Hepatocyte (in vitro differentiated cells): ENCODE results near the gene DNMT3A. TPM values are rescaled to one million over a fixed set of nuclear protein-coding genes. Genes with fewer than 3 reads are reported as not detected.

Experiments used
- DNase-seq: peaks from one replicate; pipeline ENCODE4 v3.0.0-alpha.2; 2016; ENCODE audit warnings: low spot score
- H2AFZ ChIP-seq: fragments of 200-600 bp; sonication (generic); 2 replicates; pipeline ENCODE4 v1.6.0; 2016; ENCODE audit warnings: antibody characterized with exemption, mild to moderate bottlenecking
- H3K27ac ChIP-seq: fragments of 200-600 bp; sonication (generic); 2 replicates; pipeline ENCODE4 v1.5.1; 2016; ENCODE audit warnings: mild to moderate bottlenecking
- H3K27me3 ChIP-seq: fragments of 200-600 bp; sonication (generic); 2 replicates; pipeline ENCODE4 v1.6.1; 2016
- H3K36me3 ChIP-seq: fragments of 200-600 bp; sonication (generic); replicated peaks from 2 replicates; pipeline ENCODE4 v1.5.1; 2016; ENCODE audit warnings: low read depth; ENCODE audit not compliant: insufficient read depth
- H3K4me1 ChIP-seq: fragments of 200-600 bp; sonication (generic); 2 replicates; pipeline ENCODE4 v1.5.1; 2016; ENCODE audit warnings: mild to moderate bottlenecking, moderate library complexity; ENCODE audit not compliant: insufficient read depth
- H3K4me2 ChIP-seq: fragments of 200-600 bp; sonication (generic); 2 replicates; pipeline ENCODE4 v1.6.0; 2016
- H3K4me3 ChIP-seq: fragments of 200-600 bp; sonication (generic); 2 replicates; pipeline ENCODE4 v1.5.1; 2016; ENCODE audit warnings: mild to moderate bottlenecking
- H3K79me2 ChIP-seq: fragments of 200-600 bp; sonication (generic); 2 replicates; pipeline ENCODE4 v1.6.0; 2017; ENCODE audit warnings: mild to moderate bottlenecking
- H3K9me2 ChIP-seq: fragments of 200-600 bp; sonication (generic); replicated peaks from 2 replicates; pipeline ENCODE4 v1.6.0; 2017; ENCODE audit warnings: mild to moderate bottlenecking; ENCODE audit not compliant: insufficient read depth
- H3K9me3 ChIP-seq: fragments of 200-600 bp; sonication (generic); 2 replicates; pipeline ENCODE4 v1.5.1; 2016; ENCODE audit warnings: low read depth, mild to moderate bottlenecking
- H4K20me1 ChIP-seq: fragments of 200-600 bp; sonication (generic); 2 replicates; pipeline ENCODE4 v1.6.0; 2016; ENCODE audit warnings: mild to moderate bottlenecking; ENCODE audit not compliant: insufficient read depth, poor library complexity, severe bottlenecking
- EZH2 ChIP-seq: fragments of 200-600 bp; sonication (generic); IDR thresholded peaks from 2 replicates; pipeline ENCODE4 v1.6.1; 2016; ENCODE audit warnings: antibody characterized with exemption, mild to moderate bottlenecking, borderline replicate concordance
- EZH2phosphoT487 ChIP-seq: fragments of 200-600 bp; sonication (generic); IDR thresholded peaks from one replicate; pipeline ENCODE4 v1.6.1; 2018; ENCODE audit warnings: antibody characterized with exemption, mild to moderate bottlenecking, low read depth, moderate library complexity; ENCODE audit not compliant: unreplicated experiment, severe bottlenecking
- WGBS: methylation state at CpG from one replicate; pipeline ENCODE4 v1.1.6; 2016; ENCODE audit warnings: low lambda C conversion rate; ENCODE audit errors: missing lambda C conversion rate; 5-methylcytosine and 5-hydroxymethylcytosine counted together
- polyA plus RNA-seq: library from polyadenylated mRNA; unstranded; fragments of >200 nt; fragmentation: Nextera tagmentation; extraction: Ambion mirVana; gene quantifications from 2 replicates; pipeline ENCODE4 v1.2.1, GENCODE V29; 2016
- total RNA-seq: library from RNA; depleted of rRNA; stranded (reverse); fragments of >200 nt; gene quantifications from 2 replicates; pipeline ENCODE4 v1.2.3, GENCODE V29; 2014
- TF ChIP-seq, protein P1 (sequence below): fragments of 200-600 bp; sonication (generic); IDR thresholded peaks from 2 replicates; pipeline ENCODE4 v1.5.1; 2016; ENCODE audit warnings: antibody characterized with exemption, mild to moderate bottlenecking; ENCODE audit not compliant: poor library complexity

Gene DNMT3A
- total and polyA plus RNA-seq, 2 experiments from 2014 or later, result 28.3 to 43.8 TPM

- Histone ChIP-seq H3K79me2 (no peaks in the 10 kb centered on the region), H3K27ac (no peak overlapping the region), H3K4me1 (no peaks in the 10 kb centered on the region), H3K27me3 (no peaks in the 10 kb centered on the region), H3K9me2 (no peaks in the 10 kb centered on the region), H3K4me3 (no peak overlapping the region), H3K9me3 (no peaks in the 10 kb centered on the region), H2AFZ (no peak overlapping the region), H3K4me2 (no peak overlapping the region), H4K20me1 (no peaks in the 10 kb centered on the region), H3K36me3 (no peaks in the 10 kb centered on the region)
- TF ChIP-seq EZH2, result no peak
- TF ChIP-seq, protein P1, sequence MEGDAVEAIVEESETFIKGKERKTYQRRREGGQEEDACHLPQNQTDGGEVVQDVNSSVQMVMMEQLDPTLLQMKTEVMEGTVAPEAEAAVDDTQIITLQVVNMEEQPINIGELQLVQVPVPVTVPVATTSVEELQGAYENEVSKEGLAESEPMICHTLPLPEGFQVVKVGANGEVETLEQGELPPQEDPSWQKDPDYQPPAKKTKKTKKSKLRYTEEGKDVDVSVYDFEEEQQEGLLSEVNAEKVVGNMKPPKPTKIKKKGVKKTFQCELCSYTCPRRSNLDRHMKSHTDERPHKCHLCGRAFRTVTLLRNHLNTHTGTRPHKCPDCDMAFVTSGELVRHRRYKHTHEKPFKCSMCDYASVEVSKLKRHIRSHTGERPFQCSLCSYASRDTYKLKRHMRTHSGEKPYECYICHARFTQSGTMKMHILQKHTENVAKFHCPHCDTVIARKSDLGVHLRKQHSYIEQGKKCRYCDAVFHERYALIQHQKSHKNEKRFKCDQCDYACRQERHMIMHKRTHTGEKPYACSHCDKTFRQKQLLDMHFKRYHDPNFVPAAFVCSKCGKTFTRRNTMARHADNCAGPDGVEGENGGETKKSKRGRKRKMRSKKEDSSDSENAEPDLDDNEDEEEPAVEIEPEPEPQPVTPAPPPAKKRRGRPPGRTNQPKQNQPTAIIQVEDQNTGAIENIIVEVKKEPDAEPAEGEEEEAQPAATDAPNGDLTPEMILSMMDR, result no peak
- TF ChIP-seq EZH2phosphoT487, result no peak
- DNase-seq, result no peak
- WGBS, result 77% methylated on average over 4 of the region's 4 CpGs
Observed at GRCh38 chr2:25188405-25188804, 153.3 kb downstream of the DNMT3A start.

- Histone ChIP-seq H3K27me3 (no peaks in the 10 kb centered on the region), H3K4me2 (no peak overlapping the region), H4K20me1 (no peaks in the 10 kb centered on the region), H3K9me2 (no peaks in the 10 kb centered on the region), H2AFZ (no peak overlapping the region), H3K4me3 (no peak overlapping the region), H3K9me3 (no peaks in the 10 kb centered on the region), H3K79me2 (no peaks in the 10 kb centered on the region), H3K36me3 (no peaks in the 10 kb centered on the region), H3K27ac (no peak overlapping the region), H3K4me1 (no peaks in the 10 kb centered on the region)
- peak; percentile 39 for DNase-seq
- no peak for TF ChIP-seq EZH2
- TF ChIP-seq, protein P1, result no peak
- TF ChIP-seq EZH2phosphoT487, result no peak
- WGBS, result 76% methylated on average over 11 of the region's 11 CpGs
Observed at GRCh38 chr2:25187729-25188350, 153.9 kb downstream of the DNMT3A start.

DNA sequence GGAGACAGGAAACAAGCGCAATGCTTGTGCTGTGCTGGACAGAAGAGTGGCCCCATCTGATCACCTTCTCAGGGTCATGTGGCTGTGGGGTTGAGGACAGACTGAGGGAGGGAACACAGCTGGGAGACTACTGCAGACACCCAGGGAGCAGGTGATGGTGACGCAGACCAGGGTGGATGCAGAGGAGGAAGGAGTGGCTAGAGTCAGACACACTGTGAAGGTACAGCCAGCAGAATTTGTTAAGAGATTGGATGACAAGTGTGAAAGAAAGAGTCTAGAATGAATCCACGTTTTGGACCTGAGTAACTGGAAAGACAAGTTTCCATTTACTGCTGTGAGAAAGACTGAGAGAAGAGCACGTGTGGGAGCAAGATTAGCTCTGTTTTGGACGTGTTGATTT, 157.5 kb downstream of the DNMT3A start:
- Histone ChIP-seq H3K9me3 (no peaks in the 10 kb centered on the region), H3K4me2 (no peak overlapping the region)
- TF ChIP-seq, protein P1, result no peak
- TF ChIP-seq EZH2 (no peak), EZH2phosphoT487 (no peak)

More for the DNA sequence above, 157.5 kb downstream of the DNMT3A start:
- Histone ChIP-seq H3K36me3 (no peaks in the 10 kb centered on the region), H3K27ac (no peak overlapping the region), H3K79me2 (no peaks in the 10 kb centered on the region), H3K4me3 (no peak overlapping the region), H3K9me2 (no peaks in the 10 kb centered on the region), H4K20me1 (no peaks in the 10 kb centered on the region), H2AFZ (no peak overlapping the region), H3K27me3 (no peaks in the 10 kb centered on the region), H3K4me1 (no peaks in the 10 kb centered on the region)
- WGBS, result 49% methylated on average over 5 of the region's 5 CpGs
- DNase-seq, result peak; percentile 26
